HTR-8/SVneo (cell line): ENCODE data around the gene DTNB.

ENCODE experiments used
- DNase-seq: peaks from one replicate; pipeline ENCODE4 v3.0.0; 2011; ENCODE audit warnings: low spot score, mixed read lengths; ENCODE audit not compliant: insufficient read length
- FAIRE-seq: peaks from 2 replicates; lab custom pipeline; 2011; peaks lifted over from hg19 to GRCh38; lab: Jason Lieb, UNC

DTNB gene

GRCh38 chr2:25362434-25363145 lies 310.8 kb downstream of the DTNB start:
- DNase-seq (no peak), FAIRE-seq (no peak)

- DNase-seq: peak; percentile 98
- peak; percentile 96 for FAIRE-seq
Measured at GRCh38 chr2:25362049-25362433, 311.3 kb downstream of the DTNB start.

GRCh38 chr2:25361261-25362048 lies 311.9 kb downstream of the DTNB start:
- no peak for DNase-seq
- no peak for FAIRE-seq

GRCh38 chr2:25358836-25359235 lies 314.5 kb downstream of the DTNB start:
- DNase-seq: no peak
- FAIRE-seq: no peak

GRCh38 chr2:25358249-25358815 lies 315.0 kb downstream of the DTNB start:
- DNase-seq: no peak
- no peak for FAIRE-seq

- DNase-seq (no peak), FAIRE-seq (no peak)
Measured at GRCh38 chr2:25356088-25356487, 317.3 kb downstream of the DTNB start.

GRCh38 chr2:25355270-25355669 lies 318.1 kb downstream of the DTNB start:
- DNase-seq (no peak), FAIRE-seq (no peak)

GRCh38 chr2:25354116-25354515 lies 319.3 kb downstream of the DTNB start:
- FAIRE-seq (no peak), DNase-seq (no peak)

- DNase-seq: peak; percentile 84
- peak; percentile 89 for FAIRE-seq
Measured at GRCh38 chr2:25349397-25349796, 324.0 kb downstream of the DTNB start.

GRCh38 chr2:25347846-25348245 lies 325.5 kb downstream of the DTNB start:
- FAIRE-seq (no peak), DNase-seq (no peak)

GRCh38 chr2:25347205-25347815 lies 326.1 kb downstream of the DTNB start:
- FAIRE-seq (peak; percentile 46), DNase-seq (peak; percentile 53)

GRCh38 chr2:25343187-25343825 lies 330.1 kb downstream of the DTNB start:
- DNase-seq (no peak), FAIRE-seq (no peak)

GRCh38 chr2:25342372-25343186 lies 330.8 kb downstream of the DTNB start:
- DNase-seq (peak; percentile 87), FAIRE-seq (peak; percentile 91)

- peak; percentile 51 for DNase-seq
- peak; percentile 81 for FAIRE-seq
Measured at GRCh38 chr2:25341753-25342371, 331.5 kb downstream of the DTNB start, which contains the start of gene DNMT3A. Gene DNMT3A (minus strand): TSS chr2:25341925. CDS start chr2:25313984, 27,941 bp downstream.

GRCh38 chr2:25341011-25341727 lies 332.2 kb downstream of the DTNB start:
- peak; percentile 51 for DNase-seq
- no peak for FAIRE-seq

GRCh38 chr2:25340181-25340921 lies 333.0 kb downstream of the DTNB start:
- DNase-seq (no peak), FAIRE-seq (no peak)

GRCh38 chr2:25339791-25340180 lies 333.6 kb downstream of the DTNB start:
- DNase-seq (no peak), FAIRE-seq (no peak)

GRCh38 chr2:25339211-25339674 lies 334.1 kb downstream of the DTNB start:
- FAIRE-seq: no peak
- no peak for DNase-seq
